ENCODE data around the gene ZCCHC9.

GRCh38 chr5:81336556-81336955, 35.2 kb downstream of the ZCCHC9 start:
- TF ChIP-seq CTCF (conservative IDR thresholded peaks at IDR 0.05; ENCODE audit: low read depth, low read length) (no peak), EZH2 (IDR thresholded peaks at IDR 0.05; ENCODE audit: borderline replicate concordance, low read depth, low read length, poor library complexity, severe bottlenecking) (no peak)
